ENCODE results near the gene PLEKHH1.

The PLEKHH1 gene

GRCh38 chr14:67527756-67528155, 5.3 kb upstream of the PLEKHH1 start:
- Histone ChIP-seq H3K36me3 (ENCODE audit: control insufficient read depth, insufficient read depth, low read length) (no peaks in the 10 kb centered on the region), H3K4me3 (replicated peaks; ENCODE audit: low read depth, low read length) (no peak overlapping the region), H3K27me3 (replicated peaks; ENCODE audit: control insufficient read depth, insufficient read depth, low read length) (peaks cover 3% of the 10 kb centered on the region)
- DNase-seq (ENCODE audit: extremely low read depth, insufficient read length): no peak
- TF ChIP-seq CTCF (IDR thresholded peaks at IDR 0.05; ENCODE audit: insufficient read depth, low read length, poor library complexity, severe bottlenecking): no peak

- Histone ChIP-seq H3K36me3 (ENCODE audit: control insufficient read depth, insufficient read depth, low read length) (no peaks in the 10 kb centered on the region), H3K27me3 (replicated peaks; ENCODE audit: control insufficient read depth, insufficient read depth, low read length) (peaks cover 3% of the 10 kb centered on the region), H3K4me3 (replicated peaks; ENCODE audit: low read depth, low read length) (no peak overlapping the region)
- no peak for DNase-seq (ENCODE audit: extremely low read depth, insufficient read length)
- TF ChIP-seq CTCF (IDR thresholded peaks at IDR 0.05; ENCODE audit: insufficient read depth, low read length, poor library complexity, severe bottlenecking): no peak
Observed at GRCh38 chr14:67528276-67528675, 4.8 kb upstream of the PLEKHH1 start.

GRCh38 chr14:67529947-67530935, 2.8 kb upstream of the PLEKHH1 start:
- no peaks in the 10 kb centered on the region for H3K36me3 ChIP-seq (ENCODE audit: control insufficient read depth, insufficient read depth, low read length)
- no peak for DNase-seq (ENCODE audit: extremely low read depth, insufficient read length)
- TF ChIP-seq CTCF (IDR thresholded peaks at IDR 0.05; ENCODE audit: insufficient read depth, low read length, poor library complexity, severe bottlenecking): no peak
- peaks cover 1% of the 10 kb centered on the region for H3K27me3 ChIP-seq (replicated peaks; ENCODE audit: control insufficient read depth, insufficient read depth, low read length)
- H3K4me3 ChIP-seq (replicated peaks; ENCODE audit: low read depth, low read length): no peak overlapping the region

- Histone ChIP-seq H3K4me3 (replicated peaks; ENCODE audit: low read depth, low read length) (peak overlapping the region; percentile 54), H3K27me3 (replicated peaks; ENCODE audit: control insufficient read depth, insufficient read depth, low read length) (peaks cover 1% of the 10 kb centered on the region), H3K36me3 (ENCODE audit: control insufficient read depth, insufficient read depth, low read length) (no peaks in the 10 kb centered on the region)
- TF ChIP-seq CTCF (IDR thresholded peaks at IDR 0.05; ENCODE audit: insufficient read depth, low read length, poor library complexity, severe bottlenecking): no peak
- DNase-seq (ENCODE audit: extremely low read depth, insufficient read length): no peak
Observed at GRCh38 chr14:67532606-67532997, 488 bp upstream of the PLEKHH1 start.

- DNase-seq (ENCODE audit: extremely low read depth, insufficient read length): no peak
- H3K27me3 ChIP-seq (replicated peaks; ENCODE audit: control insufficient read depth, insufficient read depth, low read length): peaks cover 1% of the 10 kb centered on the region
- no peaks in the 10 kb centered on the region for H3K36me3 ChIP-seq (ENCODE audit: control insufficient read depth, insufficient read depth, low read length)
- no peak for TF ChIP-seq CTCF (IDR thresholded peaks at IDR 0.05; ENCODE audit: insufficient read depth, low read length, poor library complexity, severe bottlenecking)
- peak overlapping the region; percentile 54 for H3K4me3 ChIP-seq (replicated peaks; ENCODE audit: low read depth, low read length)
Observed at GRCh38 chr14:67533754-67534085, 630 bp downstream of the PLEKHH1 start.
